ENCODE results near the gene RNF144B. TPM values are rescaled to one million over a fixed set of nuclear protein-coding genes. Genes with fewer than 3 reads are reported as not detected.

Gene RNF144B
- total and polyA plus RNA-seq, 4 donors: 18.1 to 96.8 (median 59.5) TPM

DNA sequence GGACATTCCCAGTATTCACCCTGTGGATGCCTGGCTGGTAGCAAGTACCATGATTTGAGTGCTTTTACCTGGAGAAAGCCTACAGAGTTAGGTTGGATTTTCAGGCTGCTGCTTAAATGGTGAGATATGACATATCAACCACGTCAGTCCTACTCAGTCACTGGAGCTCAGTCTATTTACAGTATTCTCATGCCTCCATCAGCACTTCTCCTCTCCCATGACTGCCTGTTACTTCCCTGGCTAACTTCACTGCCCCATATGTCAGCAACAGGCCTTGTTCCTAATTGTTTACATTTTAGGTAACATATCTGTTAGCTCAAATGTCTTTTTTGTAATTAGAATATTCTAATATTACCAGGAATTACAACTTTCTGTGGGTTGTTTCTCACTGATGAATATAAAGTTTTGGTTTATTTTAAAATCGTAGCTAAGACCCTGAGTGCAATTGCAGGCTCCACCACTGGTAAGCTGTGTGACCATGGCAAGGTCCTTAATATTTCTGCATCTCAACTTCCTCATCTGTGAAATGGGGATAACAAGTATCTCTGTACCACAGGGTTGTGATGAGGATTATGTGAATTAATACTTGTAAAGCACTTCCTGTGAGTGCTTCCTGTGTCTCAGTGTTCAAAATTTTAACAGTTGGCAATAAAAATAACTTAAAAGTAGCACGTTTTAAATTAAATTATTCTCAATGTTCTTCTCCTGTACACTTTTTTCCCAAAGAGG lies 54.3 kb downstream of the RNF144B start:
- H3K4me1 ChIP-seq (ENCODE audit: control insufficient read depth in 5 of 5, insufficient read depth in 5 of 5, low read length in 5 of 5): peaks cover 0 to 4% (median 0%) of the 10 kb centered on the region in 5 donors
- TF ChIP-seq, protein P1, sequence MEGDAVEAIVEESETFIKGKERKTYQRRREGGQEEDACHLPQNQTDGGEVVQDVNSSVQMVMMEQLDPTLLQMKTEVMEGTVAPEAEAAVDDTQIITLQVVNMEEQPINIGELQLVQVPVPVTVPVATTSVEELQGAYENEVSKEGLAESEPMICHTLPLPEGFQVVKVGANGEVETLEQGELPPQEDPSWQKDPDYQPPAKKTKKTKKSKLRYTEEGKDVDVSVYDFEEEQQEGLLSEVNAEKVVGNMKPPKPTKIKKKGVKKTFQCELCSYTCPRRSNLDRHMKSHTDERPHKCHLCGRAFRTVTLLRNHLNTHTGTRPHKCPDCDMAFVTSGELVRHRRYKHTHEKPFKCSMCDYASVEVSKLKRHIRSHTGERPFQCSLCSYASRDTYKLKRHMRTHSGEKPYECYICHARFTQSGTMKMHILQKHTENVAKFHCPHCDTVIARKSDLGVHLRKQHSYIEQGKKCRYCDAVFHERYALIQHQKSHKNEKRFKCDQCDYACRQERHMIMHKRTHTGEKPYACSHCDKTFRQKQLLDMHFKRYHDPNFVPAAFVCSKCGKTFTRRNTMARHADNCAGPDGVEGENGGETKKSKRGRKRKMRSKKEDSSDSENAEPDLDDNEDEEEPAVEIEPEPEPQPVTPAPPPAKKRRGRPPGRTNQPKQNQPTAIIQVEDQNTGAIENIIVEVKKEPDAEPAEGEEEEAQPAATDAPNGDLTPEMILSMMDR (IDR thresholded peaks at IDR 0.05; ENCODE audit: control extremely low read depth, extremely low read depth): no peak
- 57 to 80% methylated on average over 3 of the region's 3 CpGs for WGBS, 2 donors
- H3K9me3 ChIP-seq (ENCODE audit: control insufficient read depth in 4 of 4, insufficient read depth in 3 of 4, low read length in 3 of 4): no peaks in the 10 kb centered on the region
- no peak for DNase-seq
- ATAC-seq (ENCODE audit: insufficient read depth, low FRiP score): no peak
- no peak overlapping the region for H3K27ac ChIP-seq (ENCODE audit: low read depth in 1 of 2, low read length in 1 of 2)
- H3K9ac ChIP-seq (ENCODE audit: insufficient read depth in 1 of 2, low read length in 2 of 2): no peak overlapping the region
- H3K4me3 ChIP-seq: no peak overlapping the region
- no peaks in the 10 kb centered on the region for H3K27me3 ChIP-seq (ENCODE audit: control insufficient read depth in 3 of 3, insufficient read depth in 3 of 3, low read length in 2 of 3)
- H3K36me3 ChIP-seq (ENCODE audit: control insufficient read depth in 4 of 4, insufficient read depth in 4 of 4, low read length in 4 of 4): no peaks in the 10 kb centered on the region

DNA sequence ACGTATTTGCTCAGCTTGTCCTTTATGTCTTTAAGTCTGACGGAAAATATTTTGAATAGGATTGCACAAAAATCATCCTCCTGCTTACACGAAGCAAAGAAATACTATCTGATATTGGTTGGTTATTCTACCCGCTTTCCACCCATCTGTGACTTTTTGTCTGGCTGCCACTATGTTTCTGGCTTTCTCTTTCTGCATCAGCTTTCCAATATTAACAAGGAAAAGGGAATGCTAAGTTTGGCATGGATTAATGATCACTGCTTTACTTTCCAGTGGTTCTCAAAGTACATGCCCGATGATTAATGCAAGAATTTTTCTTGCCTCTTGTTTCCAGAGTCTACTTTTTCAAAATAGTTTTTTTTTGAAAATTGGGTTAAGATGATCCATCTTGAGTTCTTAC lies 57.0 kb downstream of the RNF144B start:
- DNase-seq (no peak), ATAC-seq (ENCODE audit: insufficient read depth, low FRiP score) (no peak)
- H3K27me3 ChIP-seq (ENCODE audit: control insufficient read depth in 3 of 3, insufficient read depth in 3 of 3, low read length in 2 of 3): peaks cover 0 to 3% (median 0%) of the 10 kb centered on the region in 3 donors
- 69 to 82% methylated on average over 5 of the region's 5 CpGs for WGBS, 2 donors
- H3K4me3 ChIP-seq: no peak overlapping the region
- H3K36me3 ChIP-seq (ENCODE audit: control insufficient read depth in 4 of 4, insufficient read depth in 4 of 4, low read length in 4 of 4): peaks cover 0 to 1% (median 0%) of the 10 kb centered on the region in 4 donors
- TF ChIP-seq, protein P1 (IDR thresholded peaks at IDR 0.05; ENCODE audit: control extremely low read depth, extremely low read depth): no peak
- no peaks in the 10 kb centered on the region for H3K9me3 ChIP-seq (ENCODE audit: control insufficient read depth in 4 of 4, insufficient read depth in 3 of 4, low read length in 3 of 4)
- H3K27ac ChIP-seq (ENCODE audit: low read depth in 1 of 2, low read length in 1 of 2): no peak overlapping the region
- no peak overlapping the region for H3K9ac ChIP-seq (ENCODE audit: insufficient read depth in 1 of 2, low read length in 2 of 2)
- peaks cover 0 to 9% (median 0%) of the 10 kb centered on the region in 5 donors for H3K4me1 ChIP-seq (ENCODE audit: control insufficient read depth in 5 of 5, insufficient read depth in 5 of 5, low read length in 5 of 5)

DNA sequence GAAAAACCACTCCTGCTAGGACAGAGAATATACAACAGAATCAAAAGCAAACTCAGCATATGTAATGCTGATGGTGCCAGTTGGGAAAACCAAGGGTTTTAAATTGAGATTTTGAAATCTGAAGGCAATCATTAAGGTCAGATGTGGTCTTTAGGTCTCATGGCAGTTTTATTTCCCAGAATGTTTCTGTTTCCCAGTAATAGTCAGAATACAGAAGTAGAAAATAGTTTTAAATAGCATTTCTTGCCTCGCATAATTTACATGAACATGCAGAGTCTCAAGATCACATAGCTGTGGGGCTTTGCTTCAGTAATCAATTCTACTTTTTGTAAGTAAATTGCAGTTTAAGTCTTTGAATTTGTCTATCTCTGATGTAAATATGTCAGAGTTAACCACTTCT lies 58.1 kb downstream of the RNF144B start:
- TF ChIP-seq, protein P1 (IDR thresholded peaks at IDR 0.05; ENCODE audit: control extremely low read depth, extremely low read depth): no peak
- no peaks in the 10 kb centered on the region for H3K9me3 ChIP-seq (ENCODE audit: control insufficient read depth in 4 of 4, insufficient read depth in 3 of 4, low read length in 3 of 4)
- H3K27me3 ChIP-seq (ENCODE audit: control insufficient read depth in 3 of 3, insufficient read depth in 3 of 3, low read length in 2 of 3): peaks cover 0 to 3% (median 0%) of the 10 kb centered on the region in 3 donors
- no peak for ATAC-seq (ENCODE audit: insufficient read depth, low FRiP score)
- 85 to 86% methylated on average over 1 of the region's 1 CpG for WGBS, 2 donors
- no peak overlapping the region for H3K27ac ChIP-seq (ENCODE audit: low read depth in 1 of 2, low read length in 1 of 2)
- no peak for DNase-seq
- H3K4me3 ChIP-seq: no peak overlapping the region
- peaks cover 0 to 7% (median 0%) of the 10 kb centered on the region in 5 donors for H3K4me1 ChIP-seq (ENCODE audit: control insufficient read depth in 5 of 5, insufficient read depth in 5 of 5, low read length in 5 of 5)
- H3K36me3 ChIP-seq (ENCODE audit: control insufficient read depth in 4 of 4, insufficient read depth in 4 of 4, low read length in 4 of 4): peaks cover 0 to 1% (median 0%) of the 10 kb centered on the region in 4 donors
- H3K9ac ChIP-seq (ENCODE audit: insufficient read depth in 1 of 2, low read length in 2 of 2): no peak overlapping the region
